HEK293 (cell line): ENCODE data around the gene SAC3D1.
A peak's percentile ranks its signal among the peaks of the same experiment; 100 is the strongest.

ENCODE experiments used
- CTCF ChIA-PET: fragments of 350-600 bp; formaldehyde crosslinking; extraction: SDS; loops from one replicate; lab custom pipeline; 2021; ENCODE audit warnings: antibody characterized with exemption; lab: Yijun Ruan, JAX
- POLR2A ChIA-PET: fragments of 300-600 bp; formaldehyde crosslinking; extraction: SDS; loops from one replicate; lab custom pipeline; 2020; ENCODE audit warnings: antibody characterized with exemption, inconsistent platforms; lab: Yijun Ruan, JAX
- H3K27ac ChIP-seq: fragments of 200-500 bp; sonication (Bioruptor generic); 2 replicates; pipeline ENCODE4 v1.5.1; 2014; ENCODE audit warnings: low read depth, low read length, control low read depth, inconsistent platforms; ENCODE audit errors: extremely low read depth
- H3K36me3 ChIP-seq, 2 experiments: fragments of 200-500 bp in 1 of 2; sonication (Bioruptor generic) in 1 of 2; 1 replicate in 1 of 2; 2 replicates in 1 of 2; pipeline ENCODE4 v1.5.1; 2014 to 2017; ENCODE audit warnings: inconsistent platforms in 2 of 2, low read length in 2 of 2; ENCODE audit not compliant: control insufficient read depth in 2 of 2, insufficient read depth in 1 of 2
- H3K4me1 ChIP-seq: fragments of 200-500 bp; sonication (Bioruptor generic); 2 replicates; pipeline ENCODE4 v1.5.1; 2014; ENCODE audit warnings: mild to moderate bottlenecking, low read length, inconsistent platforms; ENCODE audit not compliant: control insufficient read depth, insufficient read depth
- H3K4me3 ChIP-seq: 2 replicates; pipeline ENCODE4 v1.5.1; 2011; ENCODE audit warnings: low read depth, mild to moderate bottlenecking, control low read depth, low read length, moderate library complexity
- H3K9me3 ChIP-seq: fragments of 200-500 bp; sonication (Bioruptor generic); 2 replicates; pipeline ENCODE4 v1.5.1; 2014; ENCODE audit warnings: low read depth, low read length, inconsistent platforms; ENCODE audit not compliant: control insufficient read depth, insufficient read depth
- GFI1B ChIP-seq: fragments of 450-650 bp; formaldehyde crosslinking; IDR thresholded peaks from 2 replicates; pipeline ENCODE4 v1.5.1; 2016; ENCODE audit warnings: missing biosample characterization, missing genetic modification characterization
- KLF17 ChIP-seq: fragments of 450-650 bp; formaldehyde crosslinking; IDR thresholded peaks from 2 replicates; pipeline ENCODE4 v1.5.1; 2016; ENCODE audit warnings: missing biosample characterization, missing genetic modification characterization
- KLF7 ChIP-seq: fragments of 450-650 bp; formaldehyde crosslinking; IDR thresholded peaks from 2 replicates; pipeline ENCODE4 v1.5.1; 2016; ENCODE audit warnings: missing biosample characterization, missing genetic modification characterization, borderline replicate concordance
- PATZ1 ChIP-seq: fragments of 450-650 bp; formaldehyde crosslinking; IDR thresholded peaks from 2 replicates; pipeline ENCODE4 v1.5.1; 2016; ENCODE audit warnings: missing biosample characterization, missing genetic modification characterization
- PRDM1 ChIP-seq: fragments of 450-650 bp; formaldehyde crosslinking; IDR thresholded peaks from 2 replicates; pipeline ENCODE4; 2016; ENCODE audit warnings: missing biosample characterization, missing genetic modification characterization
- SALL2 ChIP-seq: fragments of 450-650 bp; formaldehyde crosslinking; IDR thresholded peaks from 2 replicates; pipeline ENCODE4 v1.5.0; 2017; ENCODE audit warnings: missing biosample characterization, mild to moderate bottlenecking, missing genetic modification characterization, borderline replicate concordance
- ZBTB11 ChIP-seq: fragments of 450-650 bp; formaldehyde crosslinking; conservative IDR thresholded peaks from 2 replicates; pipeline ENCODE4 v1.5.1; 2016; ENCODE audit warnings: low read depth, missing biosample characterization, missing genetic modification characterization
- ZBTB20 ChIP-seq: fragments of 450-650 bp; formaldehyde crosslinking; IDR thresholded peaks from 2 replicates; pipeline ENCODE4 v1.5.1; 2016; ENCODE audit warnings: missing biosample characterization, missing genetic modification characterization
- ZFP37 ChIP-seq: fragments of 450-650 bp; formaldehyde crosslinking; IDR thresholded peaks from 2 replicates; pipeline ENCODE4 v1.5.1; 2016; ENCODE audit warnings: missing biosample characterization, missing genetic modification characterization
- ZFP69B ChIP-seq: fragments of 450-650 bp; formaldehyde crosslinking; IDR thresholded peaks from 2 replicates; pipeline ENCODE4 v1.5.1; 2016; ENCODE audit warnings: missing biosample characterization, missing genetic modification characterization
- ZNF184 ChIP-seq: fragments of 450-650 bp; IDR thresholded peaks from 2 replicates; pipeline ENCODE4 v1.5.1; 2018; ENCODE audit warnings: missing biosample characterization, mild to moderate bottlenecking, missing genetic modification characterization
- ZNF202 ChIP-seq: fragments of 450-650 bp; formaldehyde crosslinking; IDR thresholded peaks from 2 replicates; pipeline ENCODE4 v1.5.1; 2016; ENCODE audit warnings: missing biosample characterization, missing genetic modification characterization, borderline replicate concordance
- ZNF335 ChIP-seq: fragments of 450-650 bp; formaldehyde crosslinking; conservative IDR thresholded peaks from 2 replicates; pipeline ENCODE4 v1.5.1; 2016; ENCODE audit warnings: missing biosample characterization, missing genetic modification characterization
- ZNF350 ChIP-seq: fragments of 450-650 bp; formaldehyde crosslinking; IDR thresholded peaks from 2 replicates; pipeline ENCODE4 v1.5.0; 2017; ENCODE audit warnings: missing biosample characterization, mild to moderate bottlenecking, missing genetic modification characterization
- ZNF394 ChIP-seq: fragments of 450-650 bp; formaldehyde crosslinking; IDR thresholded peaks from 2 replicates; pipeline ENCODE4 v1.5.1; 2016; ENCODE audit warnings: missing biosample characterization, missing genetic modification characterization, mild to moderate bottlenecking, moderate library complexity, borderline replicate concordance
- ZNF449 ChIP-seq: fragments of 450-650 bp; formaldehyde crosslinking; IDR thresholded peaks from 2 replicates; pipeline ENCODE4 v1.5.1; 2017; ENCODE audit warnings: missing biosample characterization, mild to moderate bottlenecking, missing genetic modification characterization, moderate library complexity
- ZNF501 ChIP-seq: fragments of 450-650 bp; formaldehyde crosslinking; IDR thresholded peaks from 2 replicates; pipeline ENCODE4 v1.5.1; 2016; ENCODE audit warnings: missing biosample characterization, missing genetic modification characterization
- ZNF521 ChIP-seq: fragments of 450-650 bp; formaldehyde crosslinking; IDR thresholded peaks from 2 replicates; pipeline ENCODE4 v1.5.1; 2017; ENCODE audit warnings: missing biosample characterization, mild to moderate bottlenecking, missing genetic modification characterization
- ZNF610 ChIP-seq: fragments of 450-650 bp; formaldehyde crosslinking; IDR thresholded peaks from 2 replicates; pipeline ENCODE4 v1.5.1; 2016; ENCODE audit warnings: missing biosample characterization, missing genetic modification characterization, borderline replicate concordance
- ZNF704 ChIP-seq: fragments of 450-650 bp; formaldehyde crosslinking; IDR thresholded peaks from 2 replicates; pipeline ENCODE4 v1.5.1; 2016; ENCODE audit warnings: missing biosample characterization, missing genetic modification characterization
- ZNF76 ChIP-seq: fragments of 450-650 bp; formaldehyde crosslinking; IDR thresholded peaks from 2 replicates; pipeline ENCODE4; 2016; ENCODE audit warnings: low read depth, missing biosample characterization, missing genetic modification characterization, borderline replicate concordance
- ZNF837 ChIP-seq: fragments of 450-650 bp; formaldehyde crosslinking; IDR thresholded peaks from 2 replicates; pipeline ENCODE4 v1.5.1; 2016; ENCODE audit warnings: missing biosample characterization, missing genetic modification characterization

Gene SAC3D1

GRCh38 chr11:65026810-65027209 is 14.2 kb upstream of the SAC3D1 start:
- POLR2A ChIA-PET, result interaction anchor here (0.6 to 3.6 kb wide), 6 partner anchors 10 to 235 kb away, joined by 3 to 17 read pairs (median 4); partner anchors contain the start of genes ARL2, POLA2 and SAC3D1

GRCh38 chr11:65027213-65028067 is 13.6 kb upstream of the SAC3D1 start, which contains the start of gene SNX15:
Gene SNX15 (plus strand): TSS chr11:65027439. CDS start chr11:65027538, 99 bp downstream.
- Histone ChIP-seq H3K9me3 (no peaks in the 10 kb centered on the region), H3K27ac (peak within 1 kb of the TSS; percentile 64; the same call in 1 of the 2 replicates), H3K36me3 (peaks cover 0 to 7% of the 10 kb centered on the region in 2 experiments; a peak in 2 of 3 replicates), H3K4me3 (peak within 1 kb of the TSS; percentile 70), H3K4me1 (0 out of 2 replicates have a peak, but pooled peaks cover 2% of the 10 kb centered on the region)
- ChIA-PET POLR2A (interaction anchor here (0.6 to 3.6 kb wide), 5 partner anchors 9 to 234 kb away, joined by 3 to 17 read pairs (median 3); partner anchors contain the start of genes ARL2, POLA2 and SAC3D1), CTCF (interaction anchor here (0.6 to 3.5 kb wide), 7 partner anchors 11 to 180 kb away, joined by 3 to 24 read pairs (median 4); partner anchors contain the start of genes ARL2, CDCA5 and TM7SF2)
- peak; percentile 81; the same call in 1 of the 2 replicates for TF ChIP-seq ZNF501 (tag by site-specific recombination)
- peak; percentile 100 for TF ChIP-seq ZFP69B (tag by site-specific recombination)
- TF ChIP-seq GFI1B (tag by site-specific recombination), result no peak
- peak; percentile 36; the same call in 1 of the 2 replicates for TF ChIP-seq ZNF184 (tag by site-specific recombination)
- TF ChIP-seq ZNF837 (tag by site-specific recombination), result no peak
- TF ChIP-seq ZNF449 (tag by site-specific recombination), result peak; percentile 16; the same call in 1 of the 2 replicates
- peak; percentile 93 for TF ChIP-seq ZNF610
- no peak for TF ChIP-seq ZNF350 (tag by site-specific recombination)
- TF ChIP-seq ZNF202 (tag by site-specific recombination), result no peak
- no peak for TF ChIP-seq SALL2 (tag by site-specific recombination)
- peak; percentile 78; the same call in 1 of the 2 replicates for TF ChIP-seq ZBTB20 (tag by site-specific recombination)
- TF ChIP-seq PATZ1 (tag by site-specific recombination), result peak; percentile 69
- no peak for TF ChIP-seq ZNF704 (tag by site-specific recombination)
- no peak for TF ChIP-seq ZNF76
- peak; percentile 59 for TF ChIP-seq ZNF335 (tag by site-specific recombination)
- TF ChIP-seq KLF7 (tag by site-specific recombination), result peak; percentile 49; the same call in 1 of the 2 replicates
- TF ChIP-seq ZNF521 (tag by site-specific recombination), result no peak
- 0 out of 2 replicates have a peak, but pooled peaks have one; percentile 2 for TF ChIP-seq PRDM1 (tag by site-specific recombination)
- peak; percentile 77 for TF ChIP-seq ZBTB11 (tag by site-specific recombination)

More at GRCh38 chr11:65026810-65027209, 14.2 kb upstream of the SAC3D1 start:
- Histone ChIP-seq H3K9me3 (no peaks in the 10 kb centered on the region), H3K27ac (no peak overlapping the region), H3K36me3 (peaks cover 0 to 6% of the 10 kb centered on the region in 2 experiments; a peak in 2 of 3 replicates), H3K4me3 (peak overlapping the region; percentile 16), H3K4me1 (0 out of 2 replicates have a peak, but pooled peaks cover 2% of the 10 kb centered on the region)
- CTCF ChIA-PET, result interaction anchor here (0.6 to 3.5 kb wide), 6 partner anchors 11 to 179 kb away, joined by 3 to 24 read pairs (median 4); partner anchors contain the start of genes ARL2 and TM7SF2
- TF ChIP-seq KLF17 (tag by site-specific recombination), result no peak
- 0 out of 2 replicates have a peak, but pooled peaks have one; percentile 3 for TF ChIP-seq ZNF394
- TF ChIP-seq ZFP37, result no peak
- TF ChIP-seq PRDM1 (tag by site-specific recombination), result 0 out of 2 replicates have a peak, but pooled peaks have one; percentile 5
